Choroid plexus epithelial cell (primary cell): ENCODE measurements around the gene INSC.
A peak's percentile ranks its signal among the peaks of the same experiment; 100 is the strongest.

Source experiments
- DNase-seq: peaks from one replicate; pipeline ENCODE4 v3.0.0-alpha.2; 2010; ENCODE audit warnings: low read depth
- H3K4me3 ChIP-seq: 2 replicates; pipeline ENCODE4 v1.5.1; 2011; ENCODE audit warnings: low read depth, mild to moderate bottlenecking, control low read depth, low read length, moderate library complexity
- CTCF ChIP-seq: conservative IDR thresholded peaks from 2 replicates; pipeline ENCODE4 v1.5.1; 2011; ENCODE audit warnings: low read depth, mild to moderate bottlenecking, control low read depth, inconsistent platforms, low read length, moderate library complexity

INSC gene

GRCh38 chr11:15268598-15268997 lies 153.9 kb downstream of the INSC start:
- DNase-seq: no peak
- H3K4me3 ChIP-seq: no peak overlapping the region

GRCh38 chr11:15275141-15275540 lies 160.4 kb downstream of the INSC start:
- H3K4me3 ChIP-seq: no peak overlapping the region
- no peak for DNase-seq
- TF ChIP-seq CTCF: no peak

More at GRCh38 chr11:15268598-15268997, 153.9 kb downstream of the INSC start:
- TF ChIP-seq CTCF: no peak

GRCh38 chr11:15276621-15277020 lies 161.9 kb downstream of the INSC start:
- TF ChIP-seq CTCF: peak; percentile 42
- no peak overlapping the region for H3K4me3 ChIP-seq
- DNase-seq: peak; percentile 24

- no peak for DNase-seq
- TF ChIP-seq CTCF: no peak
- no peak overlapping the region for H3K4me3 ChIP-seq
Observed at GRCh38 chr11:15278128-15278527, 163.4 kb downstream of the INSC start.

- no peak overlapping the region for H3K4me3 ChIP-seq
- TF ChIP-seq CTCF: no peak
- no peak for DNase-seq
Observed at GRCh38 chr11:15280393-15280792, 165.7 kb downstream of the INSC start.

- TF ChIP-seq CTCF: no peak
- no peak overlapping the region for H3K4me3 ChIP-seq
- DNase-seq: no peak
Observed at GRCh38 chr11:15282754-15283153, 168.0 kb downstream of the INSC start.

GRCh38 chr11:15286465-15286864 lies 171.7 kb downstream of the INSC start:
- TF ChIP-seq CTCF: no peak
- no peak overlapping the region for H3K4me3 ChIP-seq

More at GRCh38 chr11:15286465-15286864, 171.7 kb downstream of the INSC start:
- no peak for DNase-seq
